Type B pancreatic cell (in vitro differentiated cells): Measurements from ENCODE around the gene GPATCH2L. TPM values are rescaled to one million over a fixed set of nuclear protein-coding genes. Genes with fewer than 3 reads are reported as not detected.

Source experiments
- DNase-seq: peaks from one replicate; pipeline ENCODE4 v3.0.0; 2021; ENCODE audit warnings: mixed read lengths; ENCODE audit not compliant: unreplicated experiment; ENCODE audit errors: extremely low spot score
- H3K27ac Mint-ChIP-seq: 2 replicates; pipeline ENCODE4 v1.8.0; 2021; ENCODE audit warnings: mild to moderate bottlenecking, mixed read lengths
- H3K27me3 Mint-ChIP-seq: 2 replicates; pipeline ENCODE4 v1.8.0; 2021; ENCODE audit warnings: mixed read lengths
- H3K36me3 Mint-ChIP-seq: 2 replicates; pipeline ENCODE4 v1.8.0; 2021; ENCODE audit warnings: mixed read lengths
- H3K4me1 Mint-ChIP-seq: one replicate; pipeline ENCODE4 v1.8.0; 2021; ENCODE audit warnings: mixed read lengths; ENCODE audit not compliant: unreplicated experiment
- H3K4me3 Mint-ChIP-seq: 2 replicates; pipeline ENCODE4 v1.8.0; 2021; ENCODE audit warnings: mild to moderate bottlenecking, mixed read lengths
- H3K9me3 Mint-ChIP-seq: 2 replicates; pipeline ENCODE4 v1.8.0; 2021; ENCODE audit warnings: mixed read lengths
- total RNA-seq: library from RNA; stranded (reverse); gene quantifications from 2 replicates; pipeline ENCODE4 v1.2.1, GENCODE V29; 2021; ENCODE audit warnings: low replicate concordance
- TF ChIP-seq, protein P1 (sequence below): fragments of 200-600 bp; sonication (generic); conservative IDR thresholded peaks from 2 replicates; pipeline ENCODE4 v1.5.0; 2021; ENCODE audit warnings: antibody characterized with exemption, mild to moderate bottlenecking

Gene GPATCH2L
- total RNA-seq, 1 donor from 2014 or later: 57.0 TPM

DNA sequence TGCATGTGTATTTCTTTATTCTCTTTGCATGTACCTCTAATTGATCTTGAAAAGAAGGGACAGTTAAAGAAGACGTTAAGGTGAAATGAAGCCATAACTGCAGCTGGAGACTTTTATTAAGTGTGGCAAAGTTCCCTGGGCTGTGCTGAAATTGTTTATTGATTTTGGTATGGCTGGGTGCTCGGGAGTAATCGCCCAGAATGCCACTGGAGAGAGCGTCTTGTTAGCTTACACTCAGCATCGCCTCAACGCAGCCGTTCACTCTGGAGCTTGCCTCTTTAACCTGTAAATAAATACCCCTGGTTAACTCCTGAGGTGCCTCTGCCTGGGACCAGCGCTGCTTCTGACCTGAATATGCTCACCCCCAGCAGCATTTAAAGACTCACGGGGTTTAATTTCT lies 98.6 kb downstream of the GPATCH2L start:
- no peak for DNase-seq
- H3K9me3 Mint-ChIP-seq: no peaks in the 10 kb centered on the region

DNA sequence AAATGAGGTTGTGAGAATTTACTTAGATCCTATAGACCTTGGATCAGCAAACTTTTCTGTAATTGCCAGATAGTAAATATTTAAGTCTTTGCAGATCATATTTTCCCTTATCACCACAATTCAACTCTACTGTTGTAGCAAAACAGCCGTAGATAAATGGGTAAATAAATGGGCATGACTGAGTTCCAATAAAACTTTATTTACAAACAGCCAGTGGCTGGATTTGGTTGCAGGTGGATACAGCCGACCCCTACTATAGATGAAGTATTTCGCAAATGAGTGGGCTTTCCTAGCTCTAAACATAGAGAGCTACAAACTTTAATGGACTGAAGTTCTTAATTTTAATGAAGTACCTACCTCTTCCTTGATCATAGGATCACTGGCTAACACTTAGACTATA lies 100.7 kb downstream of the GPATCH2L start:
- Mint-ChIP-seq H3K4me3 (no peak overlapping the region), H3K9me3 (no peaks in the 10 kb centered on the region), H3K27ac (no peak overlapping the region), H3K4me1 (peaks cover 17% of the 10 kb centered on the region), H3K36me3 (no peaks in the 10 kb centered on the region), H3K27me3 (peaks cover 23% of the 10 kb centered on the region)
- no peak for DNase-seq
- TF ChIP-seq, protein P1, sequence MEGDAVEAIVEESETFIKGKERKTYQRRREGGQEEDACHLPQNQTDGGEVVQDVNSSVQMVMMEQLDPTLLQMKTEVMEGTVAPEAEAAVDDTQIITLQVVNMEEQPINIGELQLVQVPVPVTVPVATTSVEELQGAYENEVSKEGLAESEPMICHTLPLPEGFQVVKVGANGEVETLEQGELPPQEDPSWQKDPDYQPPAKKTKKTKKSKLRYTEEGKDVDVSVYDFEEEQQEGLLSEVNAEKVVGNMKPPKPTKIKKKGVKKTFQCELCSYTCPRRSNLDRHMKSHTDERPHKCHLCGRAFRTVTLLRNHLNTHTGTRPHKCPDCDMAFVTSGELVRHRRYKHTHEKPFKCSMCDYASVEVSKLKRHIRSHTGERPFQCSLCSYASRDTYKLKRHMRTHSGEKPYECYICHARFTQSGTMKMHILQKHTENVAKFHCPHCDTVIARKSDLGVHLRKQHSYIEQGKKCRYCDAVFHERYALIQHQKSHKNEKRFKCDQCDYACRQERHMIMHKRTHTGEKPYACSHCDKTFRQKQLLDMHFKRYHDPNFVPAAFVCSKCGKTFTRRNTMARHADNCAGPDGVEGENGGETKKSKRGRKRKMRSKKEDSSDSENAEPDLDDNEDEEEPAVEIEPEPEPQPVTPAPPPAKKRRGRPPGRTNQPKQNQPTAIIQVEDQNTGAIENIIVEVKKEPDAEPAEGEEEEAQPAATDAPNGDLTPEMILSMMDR: no peak

More for the DNA sequence above, 98.6 kb downstream of the GPATCH2L start:
- Mint-ChIP-seq H3K36me3 (no peaks in the 10 kb centered on the region), H3K4me1 (peaks cover 9% of the 10 kb centered on the region), H3K4me3 (no peak overlapping the region), H3K27me3 (peaks cover 27% of the 10 kb centered on the region), H3K27ac (no peak overlapping the region)
- TF ChIP-seq, protein P1: no peak

DNA sequence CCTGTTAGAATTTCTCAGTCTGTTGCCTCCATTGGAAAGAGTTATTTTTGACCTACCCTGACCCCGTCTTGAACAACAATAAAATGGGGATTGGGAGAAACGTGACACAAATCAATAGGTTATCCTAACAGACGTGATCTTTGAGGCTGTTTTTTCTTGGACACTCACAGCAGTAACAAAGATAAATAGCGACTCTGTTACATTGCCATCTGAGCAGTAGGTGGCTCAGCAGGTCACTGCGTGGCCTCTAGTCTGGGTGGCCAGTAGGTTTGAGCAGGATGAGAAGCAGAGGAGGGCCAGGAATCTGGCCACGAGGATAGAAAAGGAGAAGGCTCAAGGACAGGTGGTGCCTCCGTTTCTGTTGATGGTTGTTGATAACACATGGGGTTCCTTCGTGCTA lies 101.4 kb downstream of the GPATCH2L start:
- Mint-ChIP-seq H3K27ac (no peak overlapping the region), H3K36me3 (no peaks in the 10 kb centered on the region), H3K4me3 (no peak overlapping the region), H3K9me3 (no peaks in the 10 kb centered on the region), H3K4me1 (peaks cover 23% of the 10 kb centered on the region), H3K27me3 (peaks cover 23% of the 10 kb centered on the region)
- DNase-seq: no peak
- TF ChIP-seq, protein P1: no peak

DNA sequence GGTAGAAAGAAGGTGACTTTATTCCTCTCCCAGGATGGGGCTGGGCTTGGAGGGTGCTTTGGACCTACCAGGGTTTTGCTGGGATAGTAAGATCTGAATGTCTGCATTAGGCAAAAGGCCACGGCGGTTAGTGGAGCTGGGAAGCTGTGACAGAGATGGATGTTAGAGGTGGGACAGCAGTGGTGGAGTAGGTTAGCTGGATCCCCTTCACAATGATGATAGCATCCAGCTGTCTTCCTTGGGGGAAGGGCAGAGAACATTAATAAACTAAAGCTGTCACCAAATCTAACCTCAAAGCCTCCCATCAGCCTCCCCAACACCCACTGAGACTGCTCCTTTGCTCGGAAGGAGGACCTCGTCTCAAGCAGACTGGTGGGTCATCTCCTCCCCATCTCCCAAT lies 104.8 kb downstream of the GPATCH2L start:
- no peak overlapping the region for H3K27ac Mint-ChIP-seq
- TF ChIP-seq, protein P1: no peak
- H3K4me3 Mint-ChIP-seq: no peak overlapping the region
- DNase-seq: no peak
- peaks cover 20% of the 10 kb centered on the region for H3K4me1 Mint-ChIP-seq
- no peaks in the 10 kb centered on the region for H3K9me3 Mint-ChIP-seq
- H3K27me3 Mint-ChIP-seq: peaks cover 13% of the 10 kb centered on the region
- no peaks in the 10 kb centered on the region for H3K36me3 Mint-ChIP-seq

DNA sequence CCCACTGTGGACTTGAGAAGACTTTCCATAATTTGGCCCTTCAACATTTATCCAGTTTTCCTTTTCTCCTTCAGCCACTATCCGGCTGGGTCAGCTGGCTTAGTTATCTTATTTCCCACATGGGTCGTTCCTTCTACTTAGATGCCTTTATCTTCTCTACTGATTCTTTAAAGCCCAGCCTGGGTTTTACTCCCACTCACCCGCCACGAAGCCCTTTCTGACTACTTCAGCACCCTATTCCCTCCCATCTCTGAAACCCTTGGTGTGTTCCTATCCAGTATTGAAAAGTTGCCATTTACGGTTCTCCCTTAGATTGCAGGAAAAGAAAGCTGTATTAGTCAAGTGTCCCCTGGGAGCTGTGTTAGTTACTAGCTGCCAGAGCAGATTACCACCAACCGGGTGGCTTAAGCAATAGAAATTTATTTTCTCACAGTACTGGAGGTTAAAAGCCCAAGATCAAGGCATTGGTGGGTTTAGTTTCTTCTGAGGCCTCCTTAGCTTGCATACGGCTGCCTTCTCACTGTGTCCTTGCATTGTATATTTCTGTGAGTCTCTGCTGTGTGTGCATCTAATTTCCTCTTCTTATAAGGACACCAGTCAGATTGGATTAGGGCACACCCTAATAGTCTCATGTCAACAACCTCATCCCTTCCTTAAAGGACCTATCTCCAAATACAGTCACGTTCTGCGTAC lies 105.5 kb downstream of the GPATCH2L start:
- TF ChIP-seq, protein P1: no peak
- peaks cover 10% of the 10 kb centered on the region for H3K27me3 Mint-ChIP-seq
- H3K9me3 Mint-ChIP-seq: no peaks in the 10 kb centered on the region
- H3K4me3 Mint-ChIP-seq: no peak overlapping the region
- DNase-seq: no peak
- no peak overlapping the region for H3K27ac Mint-ChIP-seq
- no peaks in the 10 kb centered on the region for H3K36me3 Mint-ChIP-seq
- peaks cover 22% of the 10 kb centered on the region for H3K4me1 Mint-ChIP-seq
